ENCODE measurements around the gene OTUD1.

The OTUD1 gene

GRCh38 chr10:23419655-23420329, 19.1 kb upstream of the OTUD1 start:
- no peak for DNase-seq (ENCODE audit: low read depth in 1 of 2, low spot score in 1 of 2)

GRCh38 chr10:23421397-23421796, 17.5 kb upstream of the OTUD1 start:
- DNase-seq (ENCODE audit: low read depth in 1 of 2, low spot score in 1 of 2), result no peak

DNA sequence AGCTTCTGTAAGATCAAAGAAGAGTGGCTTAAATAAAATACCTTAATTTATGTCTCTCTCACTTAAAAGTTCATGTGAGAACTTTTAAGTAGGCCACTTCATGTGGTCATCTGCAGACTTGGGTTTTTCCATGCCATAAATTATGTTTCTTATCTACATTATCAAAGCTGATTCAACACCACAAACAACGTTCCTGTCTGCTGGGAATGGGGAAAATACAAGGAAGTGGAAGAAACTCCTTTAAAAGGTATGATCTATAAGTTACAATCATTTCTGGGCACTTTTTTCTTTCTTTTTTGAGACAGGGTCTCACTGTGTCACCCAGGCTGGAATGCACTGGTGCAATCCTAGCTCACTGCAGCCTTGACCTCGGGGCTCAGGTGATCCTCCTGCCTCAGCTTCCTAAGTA, 16.9 kb upstream of the OTUD1 start:
- no peak for DNase-seq (ENCODE audit: low read depth in 1 of 2, low spot score in 1 of 2)

DNA sequence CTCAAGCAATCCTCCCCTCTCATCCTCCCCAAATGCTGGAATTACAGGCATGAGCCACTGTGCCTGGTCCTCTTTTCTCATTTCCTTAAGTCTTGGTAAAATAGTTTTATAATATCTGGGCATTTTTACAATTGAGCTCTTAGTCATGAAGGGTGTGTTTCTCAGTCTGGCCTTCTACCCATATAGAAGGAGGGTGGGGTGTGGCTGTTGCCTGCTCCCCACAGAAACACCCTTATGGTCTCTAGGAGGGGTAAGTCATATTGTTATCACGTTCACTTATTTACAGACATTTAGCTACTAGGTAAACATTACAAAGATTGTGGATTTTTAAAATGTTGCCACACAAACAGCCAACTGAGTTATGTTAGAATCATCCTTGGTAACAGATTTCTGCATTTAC, 6.7 kb upstream of the OTUD1 start:
- DNase-seq (ENCODE audit: low read depth in 1 of 2, low spot score in 1 of 2), result no peak

GRCh38 chr10:23432639-23433038, 6.2 kb upstream of the OTUD1 start:
- no peak for DNase-seq (ENCODE audit: low read depth in 1 of 2, low spot score in 1 of 2)

DNA sequence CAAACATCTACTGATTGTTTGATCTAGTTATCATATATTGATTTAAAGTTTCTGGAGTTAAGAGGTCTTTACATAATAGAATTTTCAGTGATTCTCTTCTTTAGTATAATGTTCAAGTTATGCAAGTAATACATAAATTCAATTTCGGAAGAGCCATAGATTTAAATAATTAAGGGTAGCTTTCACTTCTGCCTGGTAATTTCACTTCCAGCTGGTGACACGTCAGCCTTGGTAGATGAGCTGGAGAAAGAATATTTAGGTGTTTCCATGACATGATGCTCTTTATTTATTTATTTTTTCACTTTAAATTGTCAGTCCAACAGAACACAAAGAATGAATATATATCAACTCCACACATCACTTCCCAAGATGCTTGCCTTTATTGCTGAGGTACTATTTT, 5.2 kb upstream of the OTUD1 start:
- no peak for DNase-seq (ENCODE audit: low read depth in 1 of 2, low spot score in 1 of 2)

DNA sequence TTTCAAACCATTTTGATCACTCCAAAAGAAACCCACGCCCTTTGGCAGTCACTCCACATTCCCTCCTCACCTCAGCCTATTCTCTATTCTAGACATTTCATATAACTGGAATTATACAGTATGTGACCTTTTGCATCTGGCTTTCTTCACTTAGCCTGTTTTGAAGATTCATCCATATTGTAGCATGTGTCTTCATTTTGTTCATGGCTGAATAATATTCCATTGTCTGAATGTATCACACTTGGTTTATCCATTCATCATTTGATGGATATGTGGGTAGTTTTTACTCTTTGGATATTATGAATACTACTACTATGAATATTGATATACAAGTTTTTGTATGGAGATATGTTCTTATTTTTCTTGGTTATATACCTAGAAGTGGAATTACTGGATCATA, 3.5 kb upstream of the OTUD1 start:
- DNase-seq (ENCODE audit: low read depth in 1 of 2, low spot score in 1 of 2), result no peak

DNA sequence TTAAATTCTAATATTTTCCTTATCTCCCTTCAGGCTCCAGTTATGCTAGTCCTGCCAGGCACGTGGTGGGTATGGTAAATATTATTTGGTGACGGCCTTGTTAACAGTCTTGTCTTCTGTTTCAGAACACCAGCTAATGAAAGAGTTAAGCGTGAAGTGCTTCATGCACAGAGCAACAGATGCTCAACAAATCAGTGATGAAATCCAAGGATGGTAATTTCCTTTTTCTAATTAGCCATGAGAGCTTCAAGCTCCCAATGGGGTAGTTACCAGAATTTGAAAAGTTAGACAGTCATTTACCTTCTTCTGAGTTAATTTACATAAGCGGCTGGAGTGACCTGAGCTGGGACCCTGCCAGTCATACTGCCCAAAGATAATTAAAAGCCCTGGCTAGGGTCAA, 1.9 kb upstream of the OTUD1 start:
- DNase-seq (ENCODE audit: low read depth in 1 of 2, low spot score in 1 of 2), result no peak

DNA sequence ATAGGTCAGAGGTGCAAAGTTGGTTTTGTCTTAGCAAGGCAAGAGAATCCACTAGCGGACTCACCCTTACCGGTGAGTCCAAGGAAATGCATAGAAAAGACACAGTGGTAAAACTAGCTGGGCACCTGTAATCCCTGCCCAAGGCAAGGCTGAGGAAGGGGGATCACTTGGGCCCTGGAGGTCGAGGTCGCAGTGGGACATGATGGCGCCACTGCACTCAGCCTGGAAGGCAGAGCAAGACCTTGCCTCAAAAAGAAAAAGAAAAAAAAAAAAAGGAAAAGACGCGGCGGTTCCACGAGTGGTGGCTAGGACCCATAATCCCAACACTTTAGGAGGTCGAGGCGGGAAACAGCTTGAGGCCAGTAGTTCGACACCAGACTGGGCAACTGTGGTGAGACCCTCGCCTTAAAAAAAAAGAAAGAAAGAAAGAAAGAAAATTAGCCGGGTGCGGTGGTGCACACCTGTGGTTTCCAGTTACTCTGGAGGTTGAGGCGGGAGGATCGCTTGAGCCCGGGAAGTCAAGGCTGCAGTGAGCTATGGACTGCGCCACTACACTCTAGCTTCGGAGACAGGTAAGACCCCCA, 820 bp upstream of the OTUD1 start:
- no peak for DNase-seq (ENCODE audit: low read depth in 1 of 2, low spot score in 1 of 2)

DNA sequence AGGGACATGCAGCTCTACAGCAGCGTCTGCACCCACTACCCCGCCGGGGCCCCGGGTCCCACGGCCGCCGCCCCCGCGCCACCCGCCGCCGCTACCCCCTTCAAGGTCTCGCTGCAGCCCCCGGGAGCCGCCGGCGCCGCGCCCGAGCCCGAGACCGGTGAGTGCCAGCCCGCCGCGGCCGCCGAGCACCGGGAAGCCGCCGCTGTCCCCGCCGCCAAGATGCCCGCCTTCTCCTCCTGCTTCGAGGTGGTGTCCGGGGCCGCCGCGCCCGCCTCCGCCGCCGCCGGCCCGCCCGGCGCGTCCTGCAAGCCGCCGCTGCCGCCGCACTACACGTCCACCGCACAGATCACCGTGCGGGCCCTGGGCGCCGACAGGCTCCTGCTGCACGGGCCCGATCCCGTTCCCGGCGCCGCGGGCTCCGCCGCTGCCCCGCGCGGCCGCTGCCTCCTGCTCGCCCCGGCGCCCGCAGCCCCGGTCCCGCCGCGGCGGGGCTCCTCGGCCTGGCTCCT, 631 bp downstream of the OTUD1 start:
- peak; percentile 3 to 13 for DNase-seq (ENCODE audit: low read depth in 1 of 2, low spot score in 1 of 2)

GRCh38 chr10:23439961-23440889, 1.4 kb downstream of the OTUD1 start:
- peak; percentile 2 to 12 for DNase-seq (ENCODE audit: low read depth in 1 of 2, low spot score in 1 of 2)

DNA sequence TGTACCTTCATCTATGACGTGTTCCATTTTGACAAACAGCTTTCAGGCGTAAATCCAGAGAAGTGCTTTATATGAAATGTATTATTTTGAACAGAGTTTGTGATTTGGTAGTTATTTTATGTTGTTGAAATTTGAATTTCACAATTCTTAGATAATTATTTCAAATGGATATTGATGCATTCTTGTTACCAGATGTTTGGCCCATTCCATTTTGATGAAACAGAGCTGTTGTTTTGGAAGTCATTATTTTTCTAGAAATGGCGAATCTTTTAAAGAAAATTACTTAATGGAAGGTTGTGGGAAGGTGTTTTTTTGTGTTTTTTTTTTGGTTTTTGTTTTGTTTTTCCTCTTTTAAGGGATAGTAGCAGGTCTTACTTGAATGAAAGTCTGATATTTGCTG, 2.4 kb downstream of the OTUD1 start:
- DNase-seq (ENCODE audit: low read depth in 1 of 2, low spot score in 1 of 2), result no peak

DNA sequence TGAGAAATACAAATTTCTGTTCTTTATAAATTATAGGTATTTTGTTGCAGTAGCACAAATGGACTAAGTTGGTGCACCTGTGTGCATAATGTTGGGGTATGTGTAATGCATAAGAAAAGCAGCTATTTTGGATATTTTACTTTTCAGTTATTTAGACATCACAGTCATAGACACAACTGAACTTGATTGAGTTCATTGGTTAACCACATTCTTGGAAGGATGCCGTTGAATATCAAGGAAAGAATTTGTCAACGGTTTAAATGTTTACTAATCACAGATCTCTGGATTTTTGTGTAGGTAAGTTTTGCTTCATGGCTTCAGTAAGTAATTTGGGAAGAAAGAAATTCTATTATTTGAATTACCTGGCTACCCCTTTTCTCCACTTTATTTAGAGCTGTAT, 4.1 kb downstream of the OTUD1 start:
- DNase-seq (ENCODE audit: low read depth in 1 of 2, low spot score in 1 of 2), result no peak

DNA sequence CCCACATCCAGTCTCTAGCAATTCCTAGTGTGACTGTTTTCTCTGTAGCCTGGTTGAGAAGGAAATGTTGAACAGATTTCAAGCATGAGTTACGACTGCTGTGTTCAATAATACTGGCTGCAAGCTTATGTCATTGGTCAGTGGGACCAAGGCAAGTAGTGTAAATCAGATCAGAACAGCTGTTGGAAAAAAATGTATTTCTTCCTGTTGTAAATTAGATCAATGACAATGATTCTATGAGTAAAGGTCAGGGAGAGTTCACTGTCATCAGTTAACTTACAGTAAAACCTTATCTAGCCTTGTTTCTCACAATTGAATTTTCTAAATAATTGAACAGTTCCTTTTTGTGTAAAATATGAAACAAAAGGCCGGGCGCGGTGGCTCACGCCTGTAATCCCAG, 6.7 kb downstream of the OTUD1 start:
- no peak for DNase-seq (ENCODE audit: low read depth in 1 of 2, low spot score in 1 of 2)

- DNase-seq (ENCODE audit: low read depth in 1 of 2, low spot score in 1 of 2), result no peak
Measured at GRCh38 chr10:23448323-23448722, 9.4 kb downstream of the OTUD1 start.

- no peak for DNase-seq (ENCODE audit: low read depth in 1 of 2, low spot score in 1 of 2)
Measured at GRCh38 chr10:23448802-23449570, 10.1 kb downstream of the OTUD1 start.

DNA sequence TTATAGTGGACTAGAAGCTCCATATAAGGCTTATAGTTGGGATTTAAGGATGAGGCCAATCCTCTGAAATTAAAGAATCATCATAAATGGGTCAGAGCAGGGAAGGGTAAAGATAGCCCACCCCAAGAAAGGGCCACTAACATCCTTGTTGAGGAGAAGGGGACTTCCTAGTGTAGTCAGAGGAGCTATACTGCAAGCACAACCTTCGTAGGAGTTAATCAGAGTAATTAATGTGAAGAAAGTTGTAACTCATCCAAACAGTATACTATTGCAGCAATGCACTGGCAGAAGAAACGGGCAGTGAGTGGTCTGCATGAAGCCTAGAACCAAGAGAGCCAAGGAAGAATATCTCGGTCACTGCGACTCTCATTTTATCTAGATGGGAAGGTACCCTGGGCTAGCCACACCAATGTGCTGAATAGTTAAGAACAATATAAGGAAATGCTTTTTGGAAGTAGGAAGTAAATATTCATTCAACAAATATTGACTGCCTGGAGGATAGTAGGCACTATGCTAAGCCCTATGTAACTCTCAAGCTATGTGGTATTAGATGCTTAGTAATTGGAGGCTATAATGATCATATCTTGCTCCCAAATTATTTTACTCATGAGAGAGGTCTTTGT, 13.3 kb downstream of the OTUD1 start:
- no peak for DNase-seq (ENCODE audit: low read depth in 1 of 2, low spot score in 1 of 2)

- no peak for DNase-seq (ENCODE audit: low read depth in 1 of 2, low spot score in 1 of 2)
Measured at GRCh38 chr10:23453465-23453864, 14.6 kb downstream of the OTUD1 start.

DNA sequence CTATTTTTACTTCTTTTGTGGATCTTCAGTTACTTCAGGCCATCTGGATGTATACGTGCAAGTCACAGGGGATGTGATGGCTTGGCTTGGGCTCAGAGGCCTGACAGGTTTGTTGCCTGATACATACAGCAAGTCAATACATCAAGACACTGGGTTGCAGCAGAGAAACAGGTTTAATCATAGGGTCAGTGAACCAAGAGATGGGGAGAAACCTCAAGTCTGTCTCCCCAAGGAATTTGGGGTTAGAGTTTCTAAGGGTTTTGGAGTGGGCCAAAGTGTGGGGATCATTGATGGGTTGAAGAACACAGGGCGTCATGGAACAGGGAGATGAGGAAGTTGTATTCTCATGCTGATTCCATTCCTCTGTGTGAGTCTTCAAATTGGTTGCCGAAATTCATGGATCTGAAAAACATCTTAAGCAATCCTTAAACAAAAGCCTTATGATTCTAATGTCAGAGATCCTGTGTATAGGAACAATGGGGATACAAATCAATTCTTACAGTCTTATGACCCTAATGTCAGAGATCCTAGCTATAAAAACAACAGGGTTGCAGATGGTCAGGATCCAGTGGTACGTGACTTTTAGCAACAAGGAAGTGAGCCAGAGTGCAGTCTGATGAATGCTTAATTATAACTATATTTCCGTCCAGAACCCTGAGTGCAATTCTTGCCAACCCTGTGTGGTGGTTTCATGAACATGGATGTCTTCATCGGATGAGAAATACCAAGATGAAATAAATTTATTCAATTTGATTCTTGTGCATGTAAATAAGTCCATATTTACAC, 18.9 kb downstream of the OTUD1 start:
- DNase-seq (ENCODE audit: low read depth in 1 of 2, low spot score in 1 of 2), result no peak

Measured in activated T-helper 1 cell treated with anti-CD3 and anti-CD28 coated beads, Interleukin-2, amount 50 U/mL, for 16 hours (primary cell).